Measurements from ENCODE around the gene EGLN3.

The EGLN3 gene

GRCh38 chr14:33915682-33916081 is 35.2 kb downstream of the EGLN3 start:
- DNase-seq (ENCODE audit: low read depth in 1 of 2, low spot score in 1 of 2), result no peak

GRCh38 chr14:33914676-33915516 is 36.0 kb downstream of the EGLN3 start:
- DNase-seq (ENCODE audit: low read depth in 1 of 2, low spot score in 1 of 2), result no peak

- DNase-seq (ENCODE audit: low read depth in 1 of 2, low spot score in 1 of 2), result no peak
These were observed 39.8 kb downstream of the EGLN3 start for GRCh38 chr14:33911046-33911445.

- DNase-seq (ENCODE audit: low read depth in 1 of 2, low spot score in 1 of 2), result no peak
These were observed 40.4 kb downstream of the EGLN3 start for GRCh38 chr14:33910435-33910834.

GRCh38 chr14:33909380-33910084 is 41.3 kb downstream of the EGLN3 start:
- DNase-seq (ENCODE audit: low read depth in 1 of 2, low spot score in 1 of 2), result no peak

GRCh38 chr14:33908540-33909223 is 42.2 kb downstream of the EGLN3 start:
- no peak for DNase-seq (ENCODE audit: low read depth in 1 of 2, low spot score in 1 of 2)

GRCh38 chr14:33906968-33907367 is 43.9 kb downstream of the EGLN3 start:
- DNase-seq (ENCODE audit: low read depth in 1 of 2, low spot score in 1 of 2), result no peak

GRCh38 chr14:33904609-33905008 is 46.3 kb downstream of the EGLN3 start:
- no peak for DNase-seq (ENCODE audit: low read depth in 1 of 2, low spot score in 1 of 2)

GRCh38 chr14:33903369-33903768 is 47.5 kb downstream of the EGLN3 start:
- no peak for DNase-seq (ENCODE audit: low read depth in 1 of 2, low spot score in 1 of 2)

- DNase-seq (ENCODE audit: low read depth in 1 of 2, low spot score in 1 of 2), result no peak
These were observed 48.5 kb downstream of the EGLN3 start for GRCh38 chr14:33902363-33902762.

GRCh38 chr14:33901426-33902155 is 49.3 kb downstream of the EGLN3 start:
- no peak for DNase-seq (ENCODE audit: low read depth in 1 of 2, low spot score in 1 of 2)

GRCh38 chr14:33900706-33901105 is 50.2 kb downstream of the EGLN3 start:
- DNase-seq (ENCODE audit: low read depth in 1 of 2, low spot score in 1 of 2), result no peak

- DNase-seq (ENCODE audit: low read depth in 1 of 2, low spot score in 1 of 2), result no peak
These were observed 51.0 kb downstream of the EGLN3 start for GRCh38 chr14:33899723-33900341.

GRCh38 chr14:33897878-33898535 is 52.9 kb downstream of the EGLN3 start:
- no peak for DNase-seq (ENCODE audit: low read depth in 1 of 2, low spot score in 1 of 2)

GRCh38 chr14:33897382-33897781 is 53.5 kb downstream of the EGLN3 start:
- no peak for DNase-seq (ENCODE audit: low read depth in 1 of 2, low spot score in 1 of 2)

- DNase-seq (ENCODE audit: low read depth in 1 of 2, low spot score in 1 of 2), result no peak
These were observed 56.5 kb downstream of the EGLN3 start for GRCh38 chr14:33894339-33894738.

GRCh38 chr14:33891700-33892099 is 59.2 kb downstream of the EGLN3 start:
- no peak for DNase-seq (ENCODE audit: low read depth in 1 of 2, low spot score in 1 of 2)

GRCh38 chr14:33884916-33885315 is 66.0 kb downstream of the EGLN3 start:
- DNase-seq (ENCODE audit: low read depth in 1 of 2, low spot score in 1 of 2), result no peak

GRCh38 chr14:33880330-33880729 is 70.5 kb downstream of the EGLN3 start:
- DNase-seq (ENCODE audit: low read depth in 1 of 2, low spot score in 1 of 2), result no peak

GRCh38 chr14:33879684-33880286 is 71.1 kb downstream of the EGLN3 start:
- no peak for DNase-seq (ENCODE audit: low read depth in 1 of 2, low spot score in 1 of 2)
